WTC11 (cell line): Measurements from ENCODE around the gene SPRYD3.

Experiments used
- CDX4 ChIP-seq: fragments of 250-450 bp; sonication (Bioruptor Pico); IDR thresholded peaks from 2 replicates; pipeline ENCODE4 v1.9.0; 2021; ENCODE audit warnings: moderate library complexity, mild to moderate bottlenecking, inconsistent platforms, borderline replicate concordance
- CREB1 ChIP-seq: sonication (generic); formaldehyde crosslinking; IDR thresholded peaks from 2 replicates; pipeline ENCODE4 v1.8.0; 2023; ENCODE audit warnings: mild to moderate bottlenecking, missing genetic modification reagents
- CREM ChIP-seq: sonication (generic); formaldehyde crosslinking; IDR thresholded peaks from 2 replicates; pipeline ENCODE4 v1.8.1; 2022; ENCODE audit warnings: mild to moderate bottlenecking, missing genetic modification reagents, moderate library complexity
- E2F5 ChIP-seq: sonication (generic); formaldehyde crosslinking; IDR thresholded peaks from 2 replicates; pipeline ENCODE4 v1.8.1; 2022; ENCODE audit warnings: mild to moderate bottlenecking, moderate library complexity, missing genetic modification reagents
- KAT7 ChIP-seq: sonication (generic); formaldehyde crosslinking; IDR thresholded peaks from 2 replicates; pipeline ENCODE4 v1.8.1; 2023; ENCODE audit warnings: missing genetic modification reagents, mild to moderate bottlenecking, borderline replicate concordance
- NR2C2 ChIP-seq: sonication (generic); formaldehyde crosslinking; IDR thresholded peaks from 2 replicates; pipeline ENCODE4 v1.8.0; 2022; ENCODE audit warnings: mild to moderate bottlenecking, missing genetic modification reagents
- SMAD3 ChIP-seq: sonication (generic); formaldehyde crosslinking; IDR thresholded peaks from 2 replicates; pipeline ENCODE4 v1.8.0; 2022; ENCODE audit warnings: missing genetic modification reagents, mild to moderate bottlenecking, borderline replicate concordance
- ZNF423 ChIP-seq: fragments of 250-450 bp; sonication (Bioruptor Pico); IDR thresholded peaks from 2 replicates; pipeline ENCODE4 v2.1.2; 2022; ENCODE audit warnings: mild to moderate bottlenecking, moderate library complexity
- TF ChIP-seq, protein P1 (sequence below): fragments of 200-600 bp; IDR thresholded peaks from 2 replicates; pipeline ENCODE4 v1.8.0; 2022; ENCODE audit warnings: antibody characterized with exemption
- TF ChIP-seq, protein P2 (sequence below): sonication (generic); formaldehyde crosslinking; IDR thresholded peaks from 2 replicates; pipeline ENCODE4 v1.8.0; 2022; ENCODE audit warnings: mild to moderate bottlenecking, missing genetic modification reagents
- TF ChIP-seq, protein P3 (sequence below): sonication (generic); formaldehyde crosslinking; IDR thresholded peaks from 2 replicates; pipeline ENCODE4 v1.8.1; 2022; ENCODE audit warnings: mild to moderate bottlenecking, missing genetic modification reagents, moderate library complexity, borderline replicate concordance
- TF ChIP-seq, protein P4 (sequence below): sonication (generic); formaldehyde crosslinking; IDR thresholded peaks from 2 replicates; pipeline ENCODE4 v1.8.1; 2023; ENCODE audit warnings: mild to moderate bottlenecking, missing genetic modification reagents, moderate library complexity

GRCh38 chr12:53120685-53121525 lies 41.7 kb upstream of the SPRYD3 start:
- TF ChIP-seq CDX4 (no peak), CREB1 (CRISPR knock-in tag) (no peak), KAT7 (CRISPR knock-in tag) (no peak), CREM (CRISPR knock-in tag) (no peak), E2F5 (CRISPR knock-in tag) (no peak), NR2C2 (no peak), SMAD3 (no peak), ZNF423 (CRISPR knock-in tag) (no peak)
- TF ChIP-seq, protein P1, sequence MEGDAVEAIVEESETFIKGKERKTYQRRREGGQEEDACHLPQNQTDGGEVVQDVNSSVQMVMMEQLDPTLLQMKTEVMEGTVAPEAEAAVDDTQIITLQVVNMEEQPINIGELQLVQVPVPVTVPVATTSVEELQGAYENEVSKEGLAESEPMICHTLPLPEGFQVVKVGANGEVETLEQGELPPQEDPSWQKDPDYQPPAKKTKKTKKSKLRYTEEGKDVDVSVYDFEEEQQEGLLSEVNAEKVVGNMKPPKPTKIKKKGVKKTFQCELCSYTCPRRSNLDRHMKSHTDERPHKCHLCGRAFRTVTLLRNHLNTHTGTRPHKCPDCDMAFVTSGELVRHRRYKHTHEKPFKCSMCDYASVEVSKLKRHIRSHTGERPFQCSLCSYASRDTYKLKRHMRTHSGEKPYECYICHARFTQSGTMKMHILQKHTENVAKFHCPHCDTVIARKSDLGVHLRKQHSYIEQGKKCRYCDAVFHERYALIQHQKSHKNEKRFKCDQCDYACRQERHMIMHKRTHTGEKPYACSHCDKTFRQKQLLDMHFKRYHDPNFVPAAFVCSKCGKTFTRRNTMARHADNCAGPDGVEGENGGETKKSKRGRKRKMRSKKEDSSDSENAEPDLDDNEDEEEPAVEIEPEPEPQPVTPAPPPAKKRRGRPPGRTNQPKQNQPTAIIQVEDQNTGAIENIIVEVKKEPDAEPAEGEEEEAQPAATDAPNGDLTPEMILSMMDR: no peak
- TF ChIP-seq, protein P2, sequence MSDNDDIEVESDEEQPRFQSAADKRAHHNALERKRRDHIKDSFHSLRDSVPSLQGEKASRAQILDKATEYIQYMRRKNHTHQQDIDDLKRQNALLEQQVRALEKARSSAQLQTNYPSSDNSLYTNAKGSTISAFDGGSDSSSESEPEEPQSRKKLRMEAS (CRISPR knock-in tag): no peak
- TF ChIP-seq, protein P3, sequence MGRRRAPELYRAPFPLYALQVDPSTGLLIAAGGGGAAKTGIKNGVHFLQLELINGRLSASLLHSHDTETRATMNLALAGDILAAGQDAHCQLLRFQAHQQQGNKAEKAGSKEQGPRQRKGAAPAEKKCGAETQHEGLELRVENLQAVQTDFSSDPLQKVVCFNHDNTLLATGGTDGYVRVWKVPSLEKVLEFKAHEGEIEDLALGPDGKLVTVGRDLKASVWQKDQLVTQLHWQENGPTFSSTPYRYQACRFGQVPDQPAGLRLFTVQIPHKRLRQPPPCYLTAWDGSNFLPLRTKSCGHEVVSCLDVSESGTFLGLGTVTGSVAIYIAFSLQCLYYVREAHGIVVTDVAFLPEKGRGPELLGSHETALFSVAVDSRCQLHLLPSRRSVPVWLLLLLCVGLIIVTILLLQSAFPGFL: no peak
- TF ChIP-seq, protein P4, sequence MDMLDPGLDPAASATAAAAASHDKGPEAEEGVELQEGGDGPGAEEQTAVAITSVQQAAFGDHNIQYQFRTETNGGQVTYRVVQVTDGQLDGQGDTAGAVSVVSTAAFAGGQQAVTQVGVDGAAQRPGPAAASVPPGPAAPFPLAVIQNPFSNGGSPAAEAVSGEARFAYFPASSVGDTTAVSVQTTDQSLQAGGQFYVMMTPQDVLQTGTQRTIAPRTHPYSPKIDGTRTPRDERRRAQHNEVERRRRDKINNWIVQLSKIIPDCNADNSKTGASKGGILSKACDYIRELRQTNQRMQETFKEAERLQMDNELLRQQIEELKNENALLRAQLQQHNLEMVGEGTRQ (CRISPR knock-in tag): no peak
